ENCODE data around the gene CTNND2.

Gene CTNND2

GRCh38 chr5:10975945-10976344, 928.3 kb downstream of the CTNND2 start:
- WGBS (ENCODE audit: insufficient coverage, insufficient read length) = no CpG with 5 or more reads among the region's 4 CpGs

GRCh38 chr5:10974850-10975249, 929.4 kb downstream of the CTNND2 start:
- no peak overlapping the region for H3K4me3 ChIP-seq (ENCODE audit: low read length)
- no peaks in the 10 kb centered on the region for H3K27me3 ChIP-seq (ENCODE audit: control insufficient read depth, insufficient read depth, low read length)
- H3K4me1 ChIP-seq (ENCODE audit: control insufficient read depth, insufficient read depth, low read length) = no peaks in the 10 kb centered on the region
- DNase-seq (ENCODE audit: low read depth, low spot score) = no peak
- no peaks in the 10 kb centered on the region for H3K36me3 ChIP-seq (ENCODE audit: control insufficient read depth, insufficient read depth, low read length)
- H3K9me3 ChIP-seq (ENCODE audit: control insufficient read depth, insufficient read depth, low read length) = no peaks in the 10 kb centered on the region
- no peak overlapping the region for H3K27ac ChIP-seq (ENCODE audit: low read length)
- no CpG with 5 or more reads among the region's 2 CpGs for WGBS (ENCODE audit: insufficient coverage, insufficient read length)

More at GRCh38 chr5:10975945-10976344, 928.3 kb downstream of the CTNND2 start:
- no peaks in the 10 kb centered on the region for H3K36me3 ChIP-seq (ENCODE audit: control insufficient read depth, insufficient read depth, low read length)
- H3K9me3 ChIP-seq (ENCODE audit: control insufficient read depth, insufficient read depth, low read length) = no peaks in the 10 kb centered on the region
- no peak overlapping the region for H3K4me3 ChIP-seq (ENCODE audit: low read length)
- H3K4me1 ChIP-seq (ENCODE audit: control insufficient read depth, insufficient read depth, low read length) = no peaks in the 10 kb centered on the region
- H3K27ac ChIP-seq (ENCODE audit: low read length) = no peak overlapping the region
- no peak for DNase-seq (ENCODE audit: low read depth, low spot score)
- H3K27me3 ChIP-seq (ENCODE audit: control insufficient read depth, insufficient read depth, low read length) = no peaks in the 10 kb centered on the region

DNA sequence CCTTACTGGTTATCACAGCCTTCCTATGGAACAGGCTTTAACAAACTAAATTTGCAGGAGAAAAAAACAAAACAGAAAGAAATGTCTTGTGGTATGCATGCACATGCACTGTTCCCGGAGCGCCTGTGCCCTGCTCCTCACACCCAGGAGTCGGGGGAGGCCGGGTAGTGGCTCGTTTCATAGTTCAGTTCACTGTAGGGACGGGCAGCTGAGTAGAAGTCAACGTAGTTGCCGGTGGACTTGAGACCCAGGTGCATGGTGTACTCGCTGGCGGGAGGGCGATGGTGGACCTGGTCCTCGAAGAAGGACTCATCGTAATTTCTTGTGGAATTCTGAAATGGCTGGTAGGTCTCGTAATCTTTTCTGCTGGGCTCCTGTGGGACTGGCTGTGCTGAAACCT, 930.9 kb downstream of the CTNND2 start:
- no CpG with 5 or more reads among the region's 14 CpGs for WGBS (ENCODE audit: insufficient coverage, insufficient read length)

GRCh38 chr5:10969684-10970180, 934.5 kb downstream of the CTNND2 start:
- no peaks in the 10 kb centered on the region for H3K36me3 ChIP-seq (ENCODE audit: control insufficient read depth, insufficient read depth, low read length)
- no peaks in the 10 kb centered on the region for H3K27me3 ChIP-seq (ENCODE audit: control insufficient read depth, insufficient read depth, low read length)
- H3K4me3 ChIP-seq (ENCODE audit: low read length) = no peak overlapping the region
- no CpG with 5 or more reads among the region's 8 CpGs for WGBS (ENCODE audit: insufficient coverage, insufficient read length)
- no peak overlapping the region for H3K27ac ChIP-seq (ENCODE audit: low read length)
- H3K4me1 ChIP-seq (ENCODE audit: control insufficient read depth, insufficient read depth, low read length) = no peaks in the 10 kb centered on the region
- no peaks in the 10 kb centered on the region for H3K9me3 ChIP-seq (ENCODE audit: control insufficient read depth, insufficient read depth, low read length)
- no peak for DNase-seq (ENCODE audit: low read depth, low spot score)

More for the DNA sequence above, 930.9 kb downstream of the CTNND2 start:
- no peaks in the 10 kb centered on the region for H3K4me1 ChIP-seq (ENCODE audit: control insufficient read depth, insufficient read depth, low read length)
- H3K27ac ChIP-seq (ENCODE audit: low read length) = no peak overlapping the region
- H3K4me3 ChIP-seq (ENCODE audit: low read length) = no peak overlapping the region
- no peaks in the 10 kb centered on the region for H3K36me3 ChIP-seq (ENCODE audit: control insufficient read depth, insufficient read depth, low read length)
- no peaks in the 10 kb centered on the region for H3K27me3 ChIP-seq (ENCODE audit: control insufficient read depth, insufficient read depth, low read length)
- no peak for DNase-seq (ENCODE audit: low read depth, low spot score)
- H3K9me3 ChIP-seq (ENCODE audit: control insufficient read depth, insufficient read depth, low read length) = no peaks in the 10 kb centered on the region

DNA sequence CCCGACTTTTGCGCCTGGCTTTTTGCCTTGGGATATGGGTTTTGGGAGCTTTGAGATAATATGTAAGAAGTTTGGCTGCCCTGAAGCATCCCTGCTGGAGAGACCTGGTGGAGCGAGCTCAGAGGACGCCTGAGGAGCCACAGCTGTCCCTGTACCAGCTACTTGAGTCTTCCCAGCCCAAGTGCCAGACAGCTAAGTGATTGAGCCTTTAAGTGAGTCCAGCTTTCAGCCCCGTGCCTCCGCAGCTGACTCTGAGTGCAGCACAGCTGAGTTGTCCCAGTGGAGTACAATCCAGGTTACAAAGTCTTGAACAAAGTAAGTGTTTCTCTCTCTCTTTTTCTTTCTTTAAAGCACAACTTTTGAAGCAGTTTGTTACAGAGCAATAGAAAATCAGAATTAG, 939.4 kb downstream of the CTNND2 start:
- Histone ChIP-seq H3K4me1 (ENCODE audit: control insufficient read depth, insufficient read depth, low read length) (no peaks in the 10 kb centered on the region), H3K27ac (ENCODE audit: low read length) (no peak overlapping the region), H3K36me3 (ENCODE audit: control insufficient read depth, insufficient read depth, low read length) (no peaks in the 10 kb centered on the region), H3K4me3 (ENCODE audit: low read length) (no peak overlapping the region), H3K9me3 (ENCODE audit: control insufficient read depth, insufficient read depth, low read length) (no peaks in the 10 kb centered on the region; the same call in 1 of the 2 replicates), H3K27me3 (ENCODE audit: control insufficient read depth, insufficient read depth, low read length) (no peaks in the 10 kb centered on the region)
- WGBS (ENCODE audit: insufficient coverage, insufficient read length) = no CpG with 5 or more reads among the region's 6 CpGs
- DNase-seq (ENCODE audit: low read depth, low spot score) = no peak

- no peak overlapping the region for H3K4me3 ChIP-seq (ENCODE audit: low read length)
- H3K27ac ChIP-seq (ENCODE audit: low read length) = no peak overlapping the region
- H3K27me3 ChIP-seq (ENCODE audit: control insufficient read depth, insufficient read depth, low read length) = no peaks in the 10 kb centered on the region
- no peaks in the 10 kb centered on the region; the same call in 1 of the 2 replicates for H3K9me3 ChIP-seq (ENCODE audit: control insufficient read depth, insufficient read depth, low read length)
- no peak for DNase-seq (ENCODE audit: low read depth, low spot score)
- no peaks in the 10 kb centered on the region for H3K4me1 ChIP-seq (ENCODE audit: control insufficient read depth, insufficient read depth, low read length)
- H3K36me3 ChIP-seq (ENCODE audit: control insufficient read depth, insufficient read depth, low read length) = no peaks in the 10 kb centered on the region
Observed at GRCh38 chr5:10958728-10959127, 945.5 kb downstream of the CTNND2 start.

GRCh38 chr5:10949856-10950630, 954.2 kb downstream of the CTNND2 start:
- Histone ChIP-seq H3K4me1 (ENCODE audit: control insufficient read depth, insufficient read depth, low read length) (no peaks in the 10 kb centered on the region), H3K9me3 (ENCODE audit: control insufficient read depth, insufficient read depth, low read length) (no peaks in the 10 kb centered on the region), H3K4me3 (ENCODE audit: low read length) (no peak overlapping the region), H3K27ac (ENCODE audit: low read length) (no peak overlapping the region), H3K36me3 (ENCODE audit: control insufficient read depth, insufficient read depth, low read length) (no peaks in the 10 kb centered on the region), H3K27me3 (ENCODE audit: control insufficient read depth, insufficient read depth, low read length) (no peaks in the 10 kb centered on the region)
- DNase-seq (ENCODE audit: low read depth, low spot score) = no peak
- WGBS (ENCODE audit: insufficient coverage, insufficient read length) = no CpG with 5 or more reads among the region's 5 CpGs

DNA sequence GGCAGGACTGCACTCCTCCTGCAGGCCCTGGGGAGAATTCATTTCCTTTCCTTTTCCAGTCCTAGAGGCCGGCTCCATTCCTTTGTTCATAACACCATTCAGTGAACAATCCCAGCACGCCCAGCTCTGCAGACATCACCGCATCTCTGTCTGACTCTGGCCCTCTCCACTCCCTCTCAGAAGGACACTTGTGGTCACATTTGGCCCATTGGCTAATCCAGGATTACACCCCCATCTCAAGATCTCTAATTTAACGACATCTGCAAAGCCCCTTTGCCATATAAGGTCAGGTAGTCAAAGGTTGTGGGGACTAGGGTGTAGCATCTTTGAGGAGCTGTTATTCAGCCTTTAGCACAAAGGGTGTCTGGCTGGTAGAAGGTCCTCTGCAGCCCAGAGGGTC, 958.2 kb downstream of the CTNND2 start:
- no peak for DNase-seq (ENCODE audit: low read depth, low spot score)
- H3K27me3 ChIP-seq (ENCODE audit: control insufficient read depth, insufficient read depth, low read length) = no peaks in the 10 kb centered on the region
- H3K36me3 ChIP-seq (ENCODE audit: control insufficient read depth, insufficient read depth, low read length) = no peaks in the 10 kb centered on the region

DNA sequence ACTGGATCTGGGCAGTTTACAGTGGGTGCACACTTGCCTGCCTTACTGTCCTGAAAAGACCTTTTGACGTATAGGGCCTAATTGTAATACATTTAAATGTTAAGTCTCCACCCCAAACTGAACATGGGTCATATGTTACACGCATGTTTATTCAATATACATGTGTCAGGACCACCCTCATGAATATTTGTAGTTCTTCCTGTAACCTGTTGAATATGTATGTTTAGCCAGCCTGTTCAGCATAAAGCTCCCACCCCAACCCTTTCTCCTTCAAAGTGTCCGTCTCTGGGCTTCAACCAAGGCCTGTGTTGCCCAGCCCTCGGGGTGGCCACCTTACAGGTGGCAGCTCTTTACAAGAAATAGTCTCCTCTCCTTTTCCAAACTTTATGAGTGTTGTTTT, 962.3 kb downstream of the CTNND2 start:
- no peaks in the 10 kb centered on the region for H3K9me3 ChIP-seq (ENCODE audit: control insufficient read depth, insufficient read depth, low read length)
- H3K27me3 ChIP-seq (ENCODE audit: control insufficient read depth, insufficient read depth, low read length) = no peaks in the 10 kb centered on the region
- no peak for DNase-seq (ENCODE audit: low read depth, low spot score)
- H3K36me3 ChIP-seq (ENCODE audit: control insufficient read depth, insufficient read depth, low read length) = no peaks in the 10 kb centered on the region
- no peak overlapping the region for H3K27ac ChIP-seq (ENCODE audit: low read length)
- WGBS (ENCODE audit: insufficient coverage, insufficient read length) = no CpG with 5 or more reads among the region's 4 CpGs
- no peaks in the 10 kb centered on the region for H3K4me1 ChIP-seq (ENCODE audit: control insufficient read depth, insufficient read depth, low read length)
- no peak overlapping the region for H3K4me3 ChIP-seq (ENCODE audit: low read length)

More for the DNA sequence above, 958.2 kb downstream of the CTNND2 start:
- no peaks in the 10 kb centered on the region for H3K9me3 ChIP-seq (ENCODE audit: control insufficient read depth, insufficient read depth, low read length)
- no peak overlapping the region for H3K4me3 ChIP-seq (ENCODE audit: low read length)
- H3K27ac ChIP-seq (ENCODE audit: low read length) = no peak overlapping the region
- no CpG with 5 or more reads among the region's 4 CpGs for WGBS (ENCODE audit: insufficient coverage, insufficient read length)
- H3K4me1 ChIP-seq (ENCODE audit: control insufficient read depth, insufficient read depth, low read length) = no peaks in the 10 kb centered on the region

DNA sequence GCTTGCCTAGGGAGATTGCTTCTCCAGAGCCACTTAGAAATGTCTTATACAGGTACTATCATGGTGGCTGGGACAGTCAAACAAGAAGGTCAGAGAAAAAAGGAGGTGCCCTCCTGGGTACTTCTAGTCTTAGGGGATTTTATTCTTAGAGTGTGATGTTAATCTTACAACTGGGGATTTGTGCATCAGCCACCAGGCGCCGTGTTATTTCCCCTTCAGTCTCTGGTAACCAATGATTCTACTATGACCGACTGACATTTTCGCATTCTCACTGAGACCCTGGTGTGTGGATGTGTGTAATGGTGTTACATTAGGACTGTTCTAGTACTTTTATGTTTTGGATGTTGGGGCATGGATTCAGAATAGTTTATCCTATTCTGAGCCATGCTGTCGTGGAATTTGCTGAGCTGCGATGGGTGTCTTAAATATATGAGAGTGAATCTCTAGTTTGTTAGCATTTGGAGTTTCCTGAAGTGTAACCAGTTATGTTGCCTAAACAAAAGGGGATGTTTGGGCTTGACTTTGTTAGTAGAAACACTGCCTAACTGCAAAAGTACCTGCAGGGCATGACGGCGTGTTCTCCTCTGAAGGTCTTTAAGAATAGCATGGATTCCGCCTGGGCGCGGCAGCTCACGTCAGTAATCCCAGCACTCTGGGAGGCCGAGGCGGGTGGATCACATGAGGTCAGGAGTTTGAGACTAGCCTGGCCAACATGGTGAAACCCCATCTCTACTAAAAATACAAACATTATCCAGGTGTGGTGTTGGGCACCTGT, 968.0 kb downstream of the CTNND2 start:
- Histone ChIP-seq H3K9me3 (ENCODE audit: control insufficient read depth, insufficient read depth, low read length) (no peaks in the 10 kb centered on the region), H3K27me3 (ENCODE audit: control insufficient read depth, insufficient read depth, low read length) (no peaks in the 10 kb centered on the region), H3K36me3 (ENCODE audit: control insufficient read depth, insufficient read depth, low read length) (no peaks in the 10 kb centered on the region), H3K4me3 (ENCODE audit: low read length) (no peak overlapping the region), H3K27ac (ENCODE audit: low read length) (no peak overlapping the region), H3K4me1 (ENCODE audit: control insufficient read depth, insufficient read depth, low read length) (no peaks in the 10 kb centered on the region)
- no CpG with 5 or more reads among the region's 14 CpGs for WGBS (ENCODE audit: insufficient coverage, insufficient read length)
- no peak for DNase-seq (ENCODE audit: low read depth, low spot score)
